H9 (cell line): ENCODE data around the gene PDC. TPM values are rescaled to one million over a fixed set of nuclear protein-coding genes. Genes with fewer than 3 reads are reported as not detected.

Source experiments
- DNase-seq: peaks from one replicate; pipeline ENCODE4 v3.0.0-alpha.2; 2017
- H2AFZ ChIP-seq: one replicate; pipeline ENCODE4 v1.6.1; 2013; ENCODE audit warnings: mild to moderate bottlenecking, low read length, control low read depth, moderate library complexity
- H2AK5ac ChIP-seq: 2 replicates; pipeline ENCODE4 v1.6.1; 2013; ENCODE audit warnings: low read length, control low read depth, mixed read lengths; ENCODE audit not compliant: insufficient read length
- H2BK120ac ChIP-seq: one replicate; pipeline ENCODE4 v1.6.1; 2013; ENCODE audit warnings: low read depth, mild to moderate bottlenecking, low read length, control low read depth, inconsistent platforms; ENCODE audit not compliant: poor library complexity, severe bottlenecking
- H2BK12ac ChIP-seq: 2 replicates; pipeline ENCODE4 v1.6.1; 2013; ENCODE audit warnings: low read length, control low read depth, mixed read lengths, low read depth; ENCODE audit not compliant: insufficient read length
- H2BK15ac ChIP-seq: 2 replicates; pipeline ENCODE4 v1.6.1; 2013; ENCODE audit warnings: low read depth, low read length, control low read depth
- H2BK20ac ChIP-seq: one replicate; pipeline ENCODE4 v1.6.1; 2013; ENCODE audit warnings: low read depth, mild to moderate bottlenecking, low read length, control low read depth, inconsistent platforms; ENCODE audit not compliant: poor library complexity, severe bottlenecking
- H2BK5ac ChIP-seq: 2 replicates; pipeline ENCODE4 v1.6.1; 2013; ENCODE audit warnings: low read length, control low read depth, mixed read lengths; ENCODE audit not compliant: insufficient read length
- H3K14ac ChIP-seq: 2 replicates; pipeline ENCODE4 v1.6.1; 2013; ENCODE audit warnings: low read length, control low read depth; ENCODE audit not compliant: insufficient read depth
- H3K18ac ChIP-seq: 2 replicates; pipeline ENCODE4 v1.6.1; 2013; ENCODE audit warnings: low read depth, mild to moderate bottlenecking, mixed read lengths, low read length, control low read depth; ENCODE audit not compliant: insufficient read length
- H3K23ac ChIP-seq: 2 replicates; pipeline ENCODE4 v1.6.1; 2013; ENCODE audit warnings: low read length, control low read depth, mixed read lengths, low read depth; ENCODE audit not compliant: insufficient read length
- H3K23me2 ChIP-seq: 2 replicates; pipeline ENCODE4 v1.6.1; 2013; ENCODE audit warnings: low read depth, mild to moderate bottlenecking, mixed read lengths, low read length, control low read depth; ENCODE audit not compliant: insufficient read length, poor library complexity, severe bottlenecking
- H3K27ac ChIP-seq: 2 replicates; pipeline ENCODE4 v1.5.1; 2013; ENCODE audit warnings: low read length, control low read depth, mixed read lengths, low read depth; ENCODE audit not compliant: insufficient read length
- H3K27me3 ChIP-seq: 2 replicates; pipeline ENCODE4 v1.6.1; 2013; ENCODE audit warnings: low read length, control low read depth, inconsistent platforms; ENCODE audit not compliant: insufficient read depth
- H3K4ac ChIP-seq: 2 replicates; pipeline ENCODE4 v1.6.1; 2013; ENCODE audit warnings: low read depth, mild to moderate bottlenecking, control low read depth, inconsistent platforms, low read length, moderate library complexity
- H3K4me1 ChIP-seq: 2 replicates; pipeline ENCODE4 v1.6.1; 2013; ENCODE audit warnings: low read length, control low read depth, inconsistent platforms; ENCODE audit not compliant: insufficient read depth
- H3K4me2 ChIP-seq: 2 replicates; pipeline ENCODE4 v1.6.1; 2013; ENCODE audit warnings: low read length, control low read depth, mixed read lengths; ENCODE audit not compliant: insufficient read length, insufficient read depth
- H3K56ac ChIP-seq: 2 replicates; pipeline ENCODE4 v1.6.1; 2013; ENCODE audit warnings: low read depth, mild to moderate bottlenecking, mixed read lengths, low read length, control low read depth; ENCODE audit not compliant: insufficient read length
- H3K79me1 ChIP-seq: 2 replicates; pipeline ENCODE4 v1.6.1; 2013; ENCODE audit warnings: low read depth, mild to moderate bottlenecking, moderate library complexity, low read length, control low read depth, inconsistent platforms; ENCODE audit not compliant: insufficient read depth, poor library complexity, severe bottlenecking
- H3K79me2 ChIP-seq: 2 replicates; pipeline ENCODE4 v1.6.1; 2013; ENCODE audit warnings: low read length, control low read depth, inconsistent platforms; ENCODE audit not compliant: insufficient read depth
- H3K9ac ChIP-seq: 2 replicates; pipeline ENCODE4 v1.6.1; 2013; ENCODE audit warnings: low read length, control low read depth, mixed read lengths; ENCODE audit not compliant: insufficient read length; ENCODE audit errors: extremely low read depth
- H3K9me3 ChIP-seq: one replicate; pipeline ENCODE4 v1.6.1; 2013; ENCODE audit warnings: low read depth, low read length, inconsistent platforms; ENCODE audit not compliant: control insufficient read depth
- H3T11ph ChIP-seq: one replicate; pipeline ENCODE4 v1.6.1; 2013; ENCODE audit warnings: mild to moderate bottlenecking, low read length, control low read depth, inconsistent platforms
- H4K20me1 ChIP-seq: one replicate; pipeline ENCODE4 v1.6.1; 2013; ENCODE audit not compliant: control insufficient read depth, insufficient read length, insufficient read depth
- H4K5ac ChIP-seq: 2 replicates; pipeline ENCODE4 v1.6.1; 2013; ENCODE audit warnings: low read depth, mild to moderate bottlenecking, mixed read lengths, low read length, control low read depth; ENCODE audit not compliant: insufficient read length
- H4K8ac ChIP-seq: replicated peaks from 2 replicates; pipeline ENCODE4 v1.6.1; 2013; ENCODE audit warnings: low read length, control low read depth, mixed read lengths, low read depth; ENCODE audit not compliant: insufficient read length
- H4K91ac ChIP-seq: 2 replicates; pipeline ENCODE4 v1.6.1; 2013; ENCODE audit warnings: low read depth, mild to moderate bottlenecking, moderate library complexity, mixed read lengths, low read length, control low read depth; ENCODE audit not compliant: insufficient read length
- H3K27ac Mint-ChIP-seq, 3 experiments: 2 replicates in 2 of 3; 3 replicates in 1 of 3; pipeline ENCODE4 v1.8.0; 2020 to 2021; ENCODE audit warnings: mixed read lengths in 3 of 3, mild to moderate bottlenecking in 1 of 3, moderate library complexity in 1 of 3
- H3K27me3 Mint-ChIP-seq: 2 replicates; pipeline ENCODE4 v1.8.0; 2021; ENCODE audit warnings: low read depth, mild to moderate bottlenecking, moderate library complexity, mixed read lengths
- H3K36me3 Mint-ChIP-seq, 3 experiments: 2 replicates in 2 of 3; 3 replicates in 1 of 3; pipeline ENCODE4 v1.8.0; 2020 to 2021; ENCODE audit warnings: low read depth in 3 of 3, mixed read lengths in 3 of 3; ENCODE audit not compliant: insufficient read depth in 1 of 3
- H3K4me1 Mint-ChIP-seq, 2 experiments: 2 replicates each; pipeline ENCODE4 v1.8.0; 2020; ENCODE audit warnings: mixed read lengths in 2 of 2
- H3K4me3 Mint-ChIP-seq, 2 experiments: 2 replicates in 1 of 2; 3 replicates in 1 of 2; pipeline ENCODE4 v1.8.0; 2020 to 2021; ENCODE audit warnings: mild to moderate bottlenecking in 2 of 2, mixed read lengths in 2 of 2, moderate library complexity in 1 of 2
- H3K9me3 Mint-ChIP-seq, 2 experiments: 2 replicates in 1 of 2; 3 replicates in 1 of 2; pipeline ENCODE4 v1.8.0; 2020; ENCODE audit warnings: mild to moderate bottlenecking in 2 of 2, mixed read lengths in 2 of 2, moderate library complexity in 1 of 2
- WGBS: extraction: QIAGEN DNeasy Blood & Tissue Kit; methylation state at CpG from one replicate; pipeline ENCODE4 v1.1.7; 2013; ENCODE audit warnings: missing lambda C conversion rate, low lambda C conversion rate, mixed read lengths; ENCODE audit not compliant: insufficient read length; ENCODE audit errors: extremely low coverage; 5-methylcytosine and 5-hydroxymethylcytosine counted together
- total RNA-seq: library from RNA; stranded (reverse); gene quantifications from 2 replicates; pipeline ENCODE4 v1.2.1, GENCODE V29; 2021
- TF ChIP-seq, protein P1 (sequence below): fragments of 200-600 bp; sonication (generic); conservative IDR thresholded peaks from 3 replicates; pipeline ENCODE4 v1.8.0; 2021; ENCODE audit warnings: antibody characterized with exemption, mild to moderate bottlenecking

PDC gene
- total RNA-seq, 1 experiment from 2014 or later, result not detected

- no CpG with 5 or more reads among the region's 3 CpGs for WGBS
- Histone ChIP-seq H2AK5ac (no peak overlapping the region), H3K23me2 (no peaks in the 10 kb centered on the region), H2BK20ac (no peak overlapping the region), H4K91ac (no peak overlapping the region), H2BK15ac (no peak overlapping the region), H3T11ph (no peak overlapping the region), H3K4me1 (no peaks in the 10 kb centered on the region), H3K79me2 (no peaks in the 10 kb centered on the region), H2BK12ac (no peak overlapping the region), H3K4ac (no peak overlapping the region), H3K14ac (no peak overlapping the region), H4K8ac (no peak overlapping the region), H3K9me3 (no peaks in the 10 kb centered on the region), H3K27ac (no peak overlapping the region), H3K4me2 (no peak overlapping the region), H3K56ac (no peak overlapping the region), H2AFZ (no peak overlapping the region), H4K5ac (no peak overlapping the region), H2BK120ac (no peak overlapping the region), H2BK5ac (no peak overlapping the region), H4K20me1 (no peaks in the 10 kb centered on the region), H3K9ac (no peak overlapping the region), H3K27me3 (no peaks in the 10 kb centered on the region), H3K79me1 (no peaks in the 10 kb centered on the region), H3K23ac (no peak overlapping the region), H3K18ac (no peak overlapping the region)
- H3K36me3 Mint-ChIP-seq, result no peaks in the 10 kb centered on the region
- H3K27ac Mint-ChIP-seq, result no peak overlapping the region
- no peak for DNase-seq
- H3K4me1 Mint-ChIP-seq, result no peaks in the 10 kb centered on the region
- H3K27me3 Mint-ChIP-seq, result no peaks in the 10 kb centered on the region
- TF ChIP-seq, protein P1, sequence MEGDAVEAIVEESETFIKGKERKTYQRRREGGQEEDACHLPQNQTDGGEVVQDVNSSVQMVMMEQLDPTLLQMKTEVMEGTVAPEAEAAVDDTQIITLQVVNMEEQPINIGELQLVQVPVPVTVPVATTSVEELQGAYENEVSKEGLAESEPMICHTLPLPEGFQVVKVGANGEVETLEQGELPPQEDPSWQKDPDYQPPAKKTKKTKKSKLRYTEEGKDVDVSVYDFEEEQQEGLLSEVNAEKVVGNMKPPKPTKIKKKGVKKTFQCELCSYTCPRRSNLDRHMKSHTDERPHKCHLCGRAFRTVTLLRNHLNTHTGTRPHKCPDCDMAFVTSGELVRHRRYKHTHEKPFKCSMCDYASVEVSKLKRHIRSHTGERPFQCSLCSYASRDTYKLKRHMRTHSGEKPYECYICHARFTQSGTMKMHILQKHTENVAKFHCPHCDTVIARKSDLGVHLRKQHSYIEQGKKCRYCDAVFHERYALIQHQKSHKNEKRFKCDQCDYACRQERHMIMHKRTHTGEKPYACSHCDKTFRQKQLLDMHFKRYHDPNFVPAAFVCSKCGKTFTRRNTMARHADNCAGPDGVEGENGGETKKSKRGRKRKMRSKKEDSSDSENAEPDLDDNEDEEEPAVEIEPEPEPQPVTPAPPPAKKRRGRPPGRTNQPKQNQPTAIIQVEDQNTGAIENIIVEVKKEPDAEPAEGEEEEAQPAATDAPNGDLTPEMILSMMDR, result no peak
- no peak overlapping the region for H3K4me3 Mint-ChIP-seq
- no peaks in the 10 kb centered on the region for H3K9me3 Mint-ChIP-seq
These were observed 5.9 kb downstream of the PDC start for GRCh38 chr1:186454981-186455380.
